SK-N-MC (cell line): ENCODE results near the gene AIP.

Experiments
- DNase-seq: peaks from one replicate; pipeline ENCODE4 v3.0.0-alpha.2; 2011; ENCODE audit warnings: low read depth, low spot score
- H3K27ac ChIP-seq: fragments of 200-600 bp; sonication (generic); 2 replicates; pipeline ENCODE4 v1.5.1; 2016; ENCODE audit warnings: mixed run types
- H3K36me3 ChIP-seq: fragments of 200-600 bp; sonication (generic); 2 replicates; pipeline ENCODE4 v1.6.1; 2017; ENCODE audit warnings: antibody characterized with exemption, low read length, mixed read lengths; ENCODE audit not compliant: insufficient read depth
- H3K4me3 ChIP-seq: fragments of 200-600 bp; sonication (generic); 2 replicates; pipeline ENCODE4 v1.5.1; 2016
- H3K9ac ChIP-seq: fragments of 200-600 bp; sonication (generic); 2 replicates; pipeline ENCODE4 v1.8.0; 2017; ENCODE audit warnings: mixed run types, mixed read lengths; ENCODE audit not compliant: insufficient read length
- H3K9me3 ChIP-seq: fragments of 200-600 bp; sonication (generic); 2 replicates; pipeline ENCODE4 v1.6.1; 2017; ENCODE audit warnings: low read depth, mild to moderate bottlenecking, antibody characterized with exemption, low read length, moderate library complexity, mixed read lengths
- EZH2 ChIP-seq: fragments of 200-600 bp; sonication (generic); IDR thresholded peaks from one replicate; pipeline ENCODE4 v1.6.1; 2017; ENCODE audit warnings: antibody characterized with exemption
- FOXP2 ChIP-seq: optimal IDR thresholded peaks from 2 replicates; pipeline ENCODE3; 2011; ENCODE audit warnings: mild to moderate bottlenecking, moderate library complexity; ENCODE audit not compliant: insufficient read depth; ENCODE audit errors: extremely low read length, control extremely low read depth
- POLR2AphosphoS5 ChIP-seq: IDR thresholded peaks from 2 replicates; pipeline ENCODE4 v1.6.1; 2012; ENCODE audit warnings: mild to moderate bottlenecking, low read depth, low read length, borderline replicate concordance

Gene AIP

DNA sequence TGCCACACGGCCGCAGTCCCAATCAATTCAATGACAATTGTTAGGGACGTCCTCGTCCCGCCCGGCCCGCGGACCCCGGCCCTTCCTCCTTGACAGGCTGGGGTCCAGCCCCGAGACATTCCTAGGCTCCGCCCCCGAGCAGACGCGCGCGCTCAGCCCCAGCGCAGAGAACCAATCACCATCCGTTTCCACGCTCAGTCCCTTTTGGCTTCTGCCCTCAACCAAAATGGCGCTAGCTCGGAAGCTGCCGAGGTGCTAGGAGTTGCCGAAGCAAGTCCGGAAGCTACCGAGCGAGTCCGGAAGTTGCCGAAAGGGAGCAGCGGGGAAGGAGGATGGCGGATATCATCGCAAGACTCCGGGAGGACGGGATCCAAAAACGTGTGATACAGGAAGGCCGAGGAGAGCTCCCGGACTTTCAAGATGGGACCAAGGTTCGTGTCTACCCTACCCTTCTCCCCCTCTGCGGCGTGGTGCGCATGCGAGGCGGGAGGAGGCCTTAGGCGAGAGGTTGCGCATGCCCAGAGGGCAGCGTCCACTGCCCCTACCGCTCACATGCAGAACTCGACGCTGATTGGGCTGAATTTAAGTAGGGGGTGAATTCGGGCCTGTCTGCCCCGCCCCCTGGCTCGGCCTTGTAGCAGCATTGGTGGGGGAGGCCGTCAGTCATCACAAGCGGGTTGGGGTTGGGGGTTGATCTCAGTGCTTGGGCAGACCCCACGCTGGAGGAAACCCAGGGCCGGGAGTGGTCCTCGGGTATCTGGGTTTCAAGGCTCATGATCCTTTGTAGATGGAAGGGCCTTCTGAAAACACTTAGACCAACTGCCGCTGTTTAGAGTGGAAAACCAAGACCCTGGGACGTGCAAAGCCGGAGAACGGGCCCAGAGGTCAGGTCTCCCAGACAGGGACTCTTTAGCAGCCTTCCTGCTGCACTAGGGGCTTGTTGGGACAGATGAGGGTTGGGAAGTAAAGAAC is at the start of gene AIP:
Gene AIP (plus strand): TSS at position 200 of the 972 bp plus-strand sequence. CDS start 133 bp downstream, at position 333.
- peak; percentile 93 for DNase-seq
- peak within 1 kb of the TSS; percentile 89 for H3K4me3 ChIP-seq
- peak; percentile 77 for TF ChIP-seq FOXP2
- TF ChIP-seq EZH2, result no peak
- TF ChIP-seq POLR2AphosphoS5, result peak; percentile 56
- H3K9me3 ChIP-seq, result no peaks in the 10 kb centered on the region
- peak within 1 kb of the TSS; percentile 73 for H3K9ac ChIP-seq
- peaks cover 3% of the 10 kb centered on the region; the same call in 1 of the 2 replicates for H3K36me3 ChIP-seq
- H3K27ac ChIP-seq, result peak within 1 kb of the TSS; percentile 67

DNA sequence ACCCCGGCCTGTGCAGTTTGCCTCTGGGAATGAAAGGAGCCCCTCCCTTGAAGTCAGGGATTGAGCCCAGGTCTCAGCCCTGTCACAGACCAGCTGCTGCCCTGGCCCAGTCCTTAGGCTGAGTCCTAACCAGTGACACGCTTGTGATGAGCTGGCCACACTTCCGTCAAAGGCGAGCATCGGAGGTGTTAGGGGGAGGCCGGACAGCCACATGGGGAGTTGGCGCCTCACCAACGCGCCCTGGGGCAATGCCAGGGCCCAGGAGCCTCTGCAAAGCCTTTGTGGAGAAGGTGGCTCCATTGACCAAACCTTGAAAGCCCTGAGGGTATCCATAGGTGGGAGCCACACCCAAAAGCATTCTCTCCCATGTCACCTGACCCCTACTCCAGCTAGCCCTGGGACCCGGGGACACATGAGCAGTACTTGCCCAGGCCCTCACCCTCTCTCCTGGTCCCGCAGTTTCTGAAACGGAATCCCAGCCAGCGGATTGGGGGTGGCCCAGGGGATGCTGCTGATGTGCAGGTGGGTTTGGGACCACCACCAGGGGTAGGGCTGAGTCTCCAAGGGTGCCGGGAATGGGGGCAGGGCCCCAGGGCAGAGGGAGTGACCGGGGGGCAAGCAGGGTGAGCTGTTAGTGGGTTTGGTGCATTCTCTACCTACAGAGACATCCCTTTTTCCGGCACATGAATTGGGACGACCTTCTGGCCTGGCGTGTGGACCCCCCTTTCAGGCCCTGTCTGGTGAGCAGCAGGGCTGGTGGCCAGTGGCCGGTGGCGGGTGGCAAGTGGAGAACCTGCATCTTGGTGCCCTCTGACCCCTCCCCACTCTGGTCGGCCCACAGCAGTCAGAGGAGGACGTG is 49.1 kb upstream of the AIP start:
- H3K27ac ChIP-seq, result no peak overlapping the region
- no peak overlapping the region for H3K4me3 ChIP-seq
- H3K36me3 ChIP-seq, result peaks cover 18% of the 10 kb centered on the region; the same call in 1 of the 2 replicates
- DNase-seq, result no peak
- no peaks in the 10 kb centered on the region for H3K9me3 ChIP-seq
- H3K9ac ChIP-seq, result no peak overlapping the region
- no peak for TF ChIP-seq FOXP2
- TF ChIP-seq EZH2, result no peak

DNA sequence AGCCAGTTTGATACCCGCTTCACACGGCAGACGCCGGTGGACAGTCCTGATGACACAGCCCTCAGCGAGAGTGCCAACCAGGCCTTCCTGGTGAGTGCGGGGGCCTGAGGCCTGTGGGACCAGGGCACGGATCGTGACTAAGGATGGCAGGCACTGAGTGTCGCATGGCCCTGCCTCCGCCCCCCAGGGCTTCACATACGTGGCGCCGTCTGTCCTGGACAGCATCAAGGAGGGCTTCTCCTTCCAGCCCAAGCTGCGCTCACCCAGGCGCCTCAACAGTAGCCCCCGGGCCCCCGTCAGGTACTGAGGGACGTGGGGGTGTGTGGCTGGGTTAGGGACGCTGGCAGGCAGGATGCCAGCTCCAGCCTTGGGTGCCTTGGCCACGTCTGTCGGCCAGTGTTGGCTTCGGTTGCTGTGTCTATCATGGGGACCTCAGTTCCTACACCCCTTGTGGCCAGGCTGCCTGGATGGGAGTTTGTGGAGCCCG is 48.4 kb upstream of the AIP start:
- no peaks in the 10 kb centered on the region for H3K9me3 ChIP-seq
- TF ChIP-seq EZH2, result no peak
- no peak for TF ChIP-seq FOXP2
- no peak; the same call in 1 of the 2 replicates for TF ChIP-seq POLR2AphosphoS5
- H3K9ac ChIP-seq, result no peak overlapping the region
- H3K36me3 ChIP-seq, result peaks cover 18% of the 10 kb centered on the region; the same call in 1 of the 2 replicates
- H3K27ac ChIP-seq, result no peak overlapping the region
- no peak for DNase-seq
- H3K4me3 ChIP-seq, result no peak overlapping the region

DNA sequence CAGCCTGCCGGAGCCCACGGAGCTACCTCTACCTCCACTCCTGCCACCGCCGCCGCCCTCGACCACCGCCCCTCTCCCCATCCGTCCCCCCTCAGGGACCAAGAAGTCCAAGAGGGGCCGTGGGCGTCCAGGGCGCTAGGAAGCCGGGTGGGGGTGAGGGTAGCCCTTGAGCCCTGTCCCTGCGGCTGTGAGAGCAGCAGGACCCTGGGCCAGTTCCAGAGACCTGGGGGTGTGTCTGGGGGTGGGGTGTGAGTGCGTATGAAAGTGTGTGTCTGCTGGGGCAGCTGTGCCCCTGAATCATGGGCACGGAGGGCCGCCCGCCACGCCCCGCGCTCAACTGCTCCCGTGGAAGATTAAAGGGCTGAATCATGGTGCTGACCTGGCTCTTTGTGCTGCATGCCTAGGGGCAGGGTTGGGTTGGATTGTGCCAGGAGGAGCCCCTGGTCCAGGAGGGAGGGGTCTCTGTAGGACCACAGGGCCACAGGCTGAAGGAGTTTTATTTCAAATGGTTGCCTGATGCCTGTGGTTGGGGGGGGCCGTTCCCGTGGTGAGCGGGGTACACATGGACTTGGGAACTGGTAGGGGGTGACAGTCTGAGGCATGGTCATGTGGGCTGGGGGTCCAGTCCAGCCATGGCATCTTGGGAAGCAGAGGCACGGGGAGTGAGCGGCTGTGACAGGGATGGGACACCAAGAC is 47.6 kb upstream of the AIP start:
- TF ChIP-seq POLR2AphosphoS5 (no peak), FOXP2 (no peak), EZH2 (no peak)
- Histone ChIP-seq H3K27ac (no peak overlapping the region), H3K4me3 (no peak overlapping the region), H3K9ac (no peak overlapping the region), H3K36me3 (peaks cover 18% of the 10 kb centered on the region; the same call in 1 of the 2 replicates), H3K9me3 (no peaks in the 10 kb centered on the region)
- no peak for DNase-seq

DNA sequence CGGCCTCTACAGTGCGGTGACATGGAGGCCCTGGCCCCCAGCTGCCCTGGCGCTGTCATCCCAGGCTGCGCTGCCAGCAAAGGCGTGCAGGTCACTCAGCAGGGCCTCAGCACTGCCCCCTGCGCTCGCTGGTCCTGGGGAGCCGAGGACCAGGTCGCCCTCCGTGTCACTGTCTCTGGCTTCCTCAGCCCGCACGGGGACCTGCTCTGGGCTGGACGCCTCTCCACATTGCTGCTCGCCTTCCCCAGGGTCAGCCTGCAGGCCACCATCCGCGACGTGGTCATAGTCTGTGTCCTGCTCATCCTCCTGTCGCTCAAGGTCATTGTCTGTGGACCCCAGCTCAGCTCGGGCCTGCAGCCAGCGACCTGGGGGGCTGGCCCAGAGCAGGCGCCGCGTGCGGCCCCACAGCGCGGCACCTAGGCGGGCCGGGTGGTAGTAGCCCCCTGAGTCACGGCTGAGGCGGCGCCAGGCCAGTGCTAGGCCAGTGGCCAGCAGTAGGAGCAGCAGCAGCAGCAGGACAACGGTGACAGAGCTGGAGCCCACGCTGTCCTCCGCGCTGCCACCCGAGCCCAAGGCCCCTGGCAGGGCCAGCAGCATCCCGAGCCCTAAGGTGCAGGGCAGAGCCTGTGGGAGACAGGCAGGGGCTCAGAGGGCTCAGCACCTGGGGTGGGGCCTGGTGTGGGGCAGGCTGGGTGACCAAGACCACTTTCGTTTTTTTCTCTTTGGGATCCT is 46.9 kb upstream of the AIP start:
- no peak for DNase-seq
- no peak overlapping the region for H3K4me3 ChIP-seq
- H3K27ac ChIP-seq, result no peak overlapping the region
- no peak for TF ChIP-seq EZH2
- TF ChIP-seq FOXP2, result no peak
- TF ChIP-seq POLR2AphosphoS5, result no peak
- no peak overlapping the region for H3K9ac ChIP-seq
- H3K36me3 ChIP-seq, result peaks cover 18% of the 10 kb centered on the region; the same call in 1 of the 2 replicates
- no peaks in the 10 kb centered on the region for H3K9me3 ChIP-seq

DNA sequence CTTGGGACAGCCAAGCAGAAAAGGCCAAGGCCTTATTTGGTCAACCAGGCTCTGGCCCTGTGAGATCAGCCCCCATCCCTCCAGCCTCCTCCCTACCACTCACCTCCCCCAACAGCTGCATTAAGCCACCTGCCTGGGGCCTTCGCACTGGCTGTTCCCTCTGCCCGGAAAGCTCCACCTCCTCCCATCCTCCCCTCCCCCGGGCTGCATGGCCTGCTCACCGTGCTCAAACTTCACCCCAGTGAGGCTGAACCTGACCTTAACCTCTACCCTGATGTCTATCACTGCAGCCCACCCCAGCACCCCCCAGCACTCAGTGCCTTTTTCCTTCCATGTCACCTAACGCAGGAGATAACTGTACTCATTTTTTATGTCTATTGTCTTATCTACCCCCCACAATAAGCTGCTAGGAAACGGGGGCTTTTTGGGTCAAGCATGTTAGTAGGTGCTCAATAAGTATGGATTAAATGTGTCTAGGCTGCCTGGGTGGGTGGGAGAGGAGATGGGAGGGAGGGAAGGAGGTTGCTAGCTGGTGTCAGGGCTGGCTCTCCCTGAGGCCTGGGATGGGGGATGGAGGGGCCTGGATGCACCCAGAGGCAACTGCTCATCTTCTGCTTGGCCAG is 46.3 kb upstream of the AIP start:
- Histone ChIP-seq H3K36me3 (peaks cover 14% of the 10 kb centered on the region; the same call in 1 of the 2 replicates), H3K4me3 (peak overlapping the region; percentile 37), H3K9ac (no peak overlapping the region), H3K9me3 (no peaks in the 10 kb centered on the region), H3K27ac (peak overlapping the region; percentile 56; the same call in 1 of the 2 replicates)
- TF ChIP-seq EZH2, result no peak
- TF ChIP-seq FOXP2, result no peak
- no peak for TF ChIP-seq POLR2AphosphoS5
- DNase-seq, result no peak
